Adrenal gland (tissue), 12 donors: ENCODE results near the gene VPS72. TPM values are rescaled to one million over a fixed set of nuclear protein-coding genes. Genes with fewer than 3 reads are reported as not detected.

Experiments
- DNase-seq, 7 donors: peaks; one replicate each; pipeline ENCODE4 v3.0.0-alpha.2; 2019 to 2020
- H3K27ac ChIP-seq, 5 donors: fragments of 200-600 bp; sonication (generic) in 4 of 5; 1 replicate in 3 of 5; 2 replicates in 2 of 5; pipeline versions ENCODE4 v1.5.1 to v1.8.0; 2016 to 2020; ENCODE audit warnings: mild to moderate bottlenecking in 1 of 5
- H3K27me3 ChIP-seq: fragments of 200-600 bp; 2 replicates; pipeline ENCODE4 v1.8.0; 2021
- H3K36me3 ChIP-seq, 2 donors: fragments of 200-600 bp; replicated peaks in 1 of 2; 1 replicate in 1 of 2; 2 replicates in 1 of 2; pipeline versions ENCODE4 v1.5.1 to v1.8.0; 2018 to 2022
- H3K4me1 ChIP-seq, 2 donors: fragments of 200-600 bp; replicated peaks in 1 of 2; 1 replicate in 1 of 2; 2 replicates in 1 of 2; pipeline versions ENCODE4 v1.5.1 to v1.8.0; 2018 to 2021
- H3K4me3 ChIP-seq, 4 donors: fragments of 200-600 bp; sonication (generic) in 3 of 4; one replicate each; pipeline ENCODE4 v1.5.1; 2016 to 2018
- H3K9me3 ChIP-seq, 3 donors: fragments of 200-600 bp; sonication (generic) in 1 of 3; replicated peaks in 1 of 3; 1 replicate in 2 of 3; 2 replicates in 1 of 3; pipeline versions ENCODE4 v1.5.1 to v1.8.0; 2016 to 2021
- CTCF ChIP-seq, 6 experiments: fragments of 450-650 bp in 4 of 6; fragments of 200-600 bp in 2 of 6; sonication (generic) in 1 of 6; IDR thresholded peaks; 1 replicate in 5 of 6; 2 replicates in 1 of 6; pipeline versions ENCODE4 v1.5.1 to v1.8.0; 2016 to 2021; ENCODE audit warnings: antibody characterized with exemption in 6 of 6, mild to moderate bottlenecking in 2 of 6, moderate library complexity in 1 of 6
- POLR2A ChIP-seq, 2 donors: fragments of 450-650 bp; IDR thresholded peaks; one replicate each; pipeline ENCODE4 v1.6.1; 2017; ENCODE audit warnings: antibody characterized with exemption in 2 of 2, mild to moderate bottlenecking in 2 of 2, moderate library complexity in 1 of 2
- WGBS, 4 donors: extraction: QIAGEN DNeasy Blood & Tissue Kit in 2 of 4; methylation state at CpG; one replicate each; pipeline versions ENCODE4 v1.1.5 to v1.1.7; 2013 to 2017; 5-methylcytosine and 5-hydroxymethylcytosine counted together
- intact Hi-C, 2 donors: fragments of 100-400 bp; cut with DNase I; formaldehyde crosslinking; loops; one replicate each; pipeline versions ENCODE4 v1.14.1 to v1.15.0; 2022 to 2023
- polyA plus RNA-seq, 3 donors: library from polyadenylated mRNA; stranded (reverse); fragments of 200-250 nt in 2 of 3; fragments of 350-450 nt in 1 of 3; fragmentation: Illumina TruSeq in 1 of 3; extraction: RNeasy Lipid Tissue Mini Kit (QIAGEN cat#74804) in 1 of 3; gene quantifications; one replicate each; pipeline ENCODE4 v1.2.3, GENCODE V29; 2013 to 2014
- total RNA-seq, 9 donors: library from RNA; depleted of rRNA in 4 of 9; stranded (reverse); fragments of >200 nt in 4 of 9; fragments of 120-200 nt in 1 of 9; fragmentation: NEBNext Ultra II Directional in 1 of 9; extraction: Animal tissue kit (Norgen Biotek cat#: 25700) in 1 of 9; gene quantifications; one replicate each; pipeline versions ENCODE4 v1.1.0 to v1.2.4, GENCODE V29; 2013 to 2023
- donor health status: healthy with polysubstance abuse.
- donor health status: Bipolar disorder and iron deficiency.
- donor health status: DM: yes; HTN: yes; CAD: no.
- donor health status: DM: no; HTN: no; CAD: no.
- donor health status: DM: no; HTN: no; CAD: no.
- donor health status: DM: yes; HTN: yes; CAD: no.

VPS72 gene
- total and polyA plus RNA-seq, 12 donors: 30.0 to 57.1 (median 39.2) TPM

DNA sequence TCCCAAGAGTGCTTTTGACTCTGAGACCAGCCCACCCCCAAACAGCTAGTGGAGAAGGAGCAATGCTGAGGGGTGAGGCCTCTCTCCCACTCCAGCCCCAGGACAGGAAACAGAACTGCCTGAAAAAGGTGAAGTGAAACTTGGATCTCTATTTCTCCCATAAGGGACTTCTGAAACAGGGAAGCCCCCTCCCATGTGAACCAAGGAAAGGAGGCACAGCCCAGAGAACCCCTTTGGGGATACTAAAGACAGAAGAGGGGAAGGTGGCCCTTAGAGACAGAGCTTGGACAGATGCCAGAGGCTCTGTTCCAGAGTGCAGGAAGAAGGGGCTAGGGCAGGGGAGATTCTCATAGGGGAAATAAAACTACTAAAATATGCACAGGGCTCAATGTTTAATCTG, 30.6 kb downstream of the VPS72 start:
- no peak for TF ChIP-seq POLR2A (IDR thresholded peaks at IDR 0.05)
- no peak for TF ChIP-seq CTCF (IDR thresholded peaks at IDR 0.05)
- peak overlapping the region in 1 of 5 donors; percentile 69 for H3K27ac ChIP-seq

DNA sequence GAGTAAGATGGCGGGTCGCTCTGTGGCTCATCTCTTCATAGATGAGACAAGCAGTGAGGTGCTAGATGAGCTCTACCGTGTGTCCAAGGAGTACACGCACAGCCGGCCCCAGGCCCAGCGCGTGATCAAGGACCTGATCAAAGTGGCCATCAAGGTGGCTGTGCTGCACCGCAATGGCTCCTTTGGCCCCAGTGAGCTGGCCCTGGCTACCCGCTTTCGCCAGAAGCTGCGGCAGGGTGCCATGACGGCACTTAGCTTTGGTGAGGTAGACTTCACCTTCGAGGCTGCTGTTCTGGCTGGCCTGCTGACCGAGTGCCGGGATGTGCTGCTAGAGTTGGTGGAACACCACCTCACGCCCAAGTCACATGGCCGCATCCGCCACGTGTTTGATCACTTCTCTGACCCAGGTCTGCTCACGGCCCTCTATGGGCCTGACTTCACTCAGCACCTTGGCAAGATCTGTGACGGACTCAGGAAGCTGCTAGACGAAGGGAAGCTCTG, 31.2 kb downstream of the VPS72 start:
- Histone ChIP-seq H3K36me3 (peaks cover 0 to 49% of the 10 kb centered on the region in 2 donors), H3K27me3 (no peaks in the 10 kb centered on the region), H3K9me3 (no peaks in the 10 kb centered on the region), H3K27ac (peak overlapping the region in 2 of 5 donors; percentile 8 to 69), H3K4me1 (no peaks in the 10 kb centered on the region), H3K4me3 (no peak overlapping the region)
- TF ChIP-seq POLR2A (IDR thresholded peaks at IDR 0.05) (no peak), CTCF (IDR thresholded peaks at IDR 0.05) (no peak)
- WGBS, 4 donors: 82 to 87% (median 85%) methylated on average over 12 to 22 of the region's 22 CpGs
- DNase-seq: no peak
- intact Hi-C loops: loop anchor here in 1 of 2 donors (5.0 to 10.0 kb wide), 2 partner anchors 62 to 134 kb away; no protein-coding TSS in a partner anchor

More for the DNA sequence above, 30.6 kb downstream of the VPS72 start:
- no peaks in the 10 kb centered on the region for H3K27me3 ChIP-seq
- no peaks in the 10 kb centered on the region for H3K9me3 ChIP-seq
- intact Hi-C loops: loop anchor here in 1 of 2 donors (5.0 to 10.0 kb wide), 2 partner anchors 62 to 135 kb away; no protein-coding TSS in a partner anchor
- DNase-seq: no peak
- peaks cover under 1 to 5% of the 10 kb centered on the region in 2 donors for H3K4me1 ChIP-seq
- no peak overlapping the region for H3K4me3 ChIP-seq
- H3K36me3 ChIP-seq: peaks cover 0 to 49% of the 10 kb centered on the region in 2 donors

GRCh38 chr1:151158326-151158725, 31.7 kb downstream of the VPS72 start:
- no peaks in the 10 kb centered on the region for H3K9me3 ChIP-seq
- no peak for DNase-seq
- H3K4me1 ChIP-seq: no peaks in the 10 kb centered on the region
- H3K4me3 ChIP-seq: peak overlapping the region in 1 of 4 donors; percentile 30
- intact Hi-C loops: loop anchor here in 1 of 2 donors (5.0 to 10.0 kb wide), 2 partner anchors 61 to 134 kb away; no protein-coding TSS in a partner anchor
- TF ChIP-seq POLR2A (IDR thresholded peaks at IDR 0.05): no peak
- TF ChIP-seq CTCF (IDR thresholded peaks at IDR 0.05): no peak
- WGBS, 4 donors: 63 to 80% (median 73%) methylated on average over 5 of the region's 5 CpGs
- H3K27ac ChIP-seq: peak overlapping the region in 1 of 5 donors; percentile 8
- H3K36me3 ChIP-seq: peaks cover 0 to 49% of the 10 kb centered on the region in 2 donors
- no peaks in the 10 kb centered on the region for H3K27me3 ChIP-seq

- no peak for TF ChIP-seq CTCF (IDR thresholded peaks at IDR 0.05)
- no peak for TF ChIP-seq POLR2A (IDR thresholded peaks at IDR 0.05)
- peak in 1 of 7 donors; percentile 15 for DNase-seq
- no peaks in the 10 kb centered on the region for H3K4me1 ChIP-seq
- peak overlapping the region in 1 of 5 donors; percentile 50 for H3K27ac ChIP-seq
- H3K27me3 ChIP-seq: no peaks in the 10 kb centered on the region
- peaks cover 0 to 49% of the 10 kb centered on the region in 2 donors for H3K36me3 ChIP-seq
- intact Hi-C loops: loop anchor here in 1 of 2 donors (5.0 to 10.0 kb wide), 2 partner anchors 60 to 132 kb away; no protein-coding TSS in a partner anchor
- peak overlapping the region in 1 of 4 donors; percentile 30 for H3K4me3 ChIP-seq
- 69 to 77% (median 73%) methylated on average over 6 of the region's 6 CpGs for WGBS, 4 donors
- H3K9me3 ChIP-seq: no peaks in the 10 kb centered on the region
These were observed 32.9 kb downstream of the VPS72 start for GRCh38 chr1:151157067-151157531.
